Measurements from ENCODE around the gene ZBTB42. TPM values are rescaled to one million over a fixed set of nuclear protein-coding genes. Genes with fewer than 3 reads are reported as not detected.
A peak's percentile ranks its signal among the peaks of the same experiment; 100 is the strongest.

ZBTB42 gene
- total and polyA plus RNA-seq, 9 donors = 0.42 to 18.7 (median 3.7) TPM

DNA sequence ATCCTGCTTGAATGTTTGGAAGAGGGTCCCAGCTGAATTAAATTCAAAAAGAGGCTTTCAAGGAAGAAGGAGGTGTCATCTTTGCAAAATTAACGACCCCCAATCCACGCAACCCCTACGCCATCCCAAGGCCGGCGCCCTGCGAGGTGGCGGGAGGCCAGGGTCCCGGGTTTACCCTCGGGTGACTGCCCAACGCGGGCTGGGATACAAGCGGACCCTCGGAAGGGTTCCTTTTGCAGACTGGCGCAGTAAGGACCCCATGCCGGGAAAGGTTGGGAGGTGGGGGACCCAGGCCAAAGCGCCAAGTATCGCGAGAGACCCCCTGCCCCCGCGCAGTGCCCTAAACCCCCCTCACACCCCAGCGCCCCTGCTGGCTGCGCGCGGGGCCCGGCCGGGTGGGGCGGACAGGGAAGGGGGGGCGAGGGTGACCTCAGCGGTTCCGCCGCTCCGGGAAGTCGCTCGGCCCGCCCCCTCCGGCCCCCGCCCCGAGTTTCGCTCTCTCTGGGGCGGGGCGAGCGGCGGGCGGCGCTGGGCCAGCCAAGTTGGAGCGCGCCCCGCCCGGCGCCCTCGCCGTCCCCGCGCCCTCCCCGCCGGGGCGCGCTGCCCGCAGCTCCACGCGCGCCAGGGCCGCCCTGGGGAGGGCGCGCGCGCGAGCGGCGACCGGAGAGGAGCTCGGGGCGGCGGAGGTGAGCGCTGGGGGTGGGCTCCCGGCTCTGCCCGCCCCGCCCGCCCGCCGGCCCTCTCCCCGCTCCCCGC is 708 bp upstream of the ZBTB42 start:
- intact Hi-C loops (cut with DNase I) = no loop called here
- peak overlapping the region; percentile 56 for H3K4me3 ChIP-seq
- no peaks in the 10 kb centered on the region for H3K27me3 ChIP-seq
- H3K36me3 ChIP-seq = no peaks in the 10 kb centered on the region
- no peaks in the 10 kb centered on the region for H3K9me3 ChIP-seq
- no peak for TF ChIP-seq EP300 (IDR thresholded peaks at IDR 0.05)
- TF ChIP-seq, protein P1, sequence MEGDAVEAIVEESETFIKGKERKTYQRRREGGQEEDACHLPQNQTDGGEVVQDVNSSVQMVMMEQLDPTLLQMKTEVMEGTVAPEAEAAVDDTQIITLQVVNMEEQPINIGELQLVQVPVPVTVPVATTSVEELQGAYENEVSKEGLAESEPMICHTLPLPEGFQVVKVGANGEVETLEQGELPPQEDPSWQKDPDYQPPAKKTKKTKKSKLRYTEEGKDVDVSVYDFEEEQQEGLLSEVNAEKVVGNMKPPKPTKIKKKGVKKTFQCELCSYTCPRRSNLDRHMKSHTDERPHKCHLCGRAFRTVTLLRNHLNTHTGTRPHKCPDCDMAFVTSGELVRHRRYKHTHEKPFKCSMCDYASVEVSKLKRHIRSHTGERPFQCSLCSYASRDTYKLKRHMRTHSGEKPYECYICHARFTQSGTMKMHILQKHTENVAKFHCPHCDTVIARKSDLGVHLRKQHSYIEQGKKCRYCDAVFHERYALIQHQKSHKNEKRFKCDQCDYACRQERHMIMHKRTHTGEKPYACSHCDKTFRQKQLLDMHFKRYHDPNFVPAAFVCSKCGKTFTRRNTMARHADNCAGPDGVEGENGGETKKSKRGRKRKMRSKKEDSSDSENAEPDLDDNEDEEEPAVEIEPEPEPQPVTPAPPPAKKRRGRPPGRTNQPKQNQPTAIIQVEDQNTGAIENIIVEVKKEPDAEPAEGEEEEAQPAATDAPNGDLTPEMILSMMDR (IDR thresholded peaks at IDR 0.05) = peak; percentile 36 to 48 (median 43)
- peak; percentile 50 for TF ChIP-seq POLR2A (IDR thresholded peaks at IDR 0.05)
- peaks cover 7% of the 10 kb centered on the region for H3K4me1 ChIP-seq (ENCODE audit: insufficient read depth)
- H3K27ac ChIP-seq = peak overlapping the region; percentile 89 to 96
- peak; percentile 86 to 91 (median 89) for DNase-seq
- 1 to 6% (median 1%) methylated on average over 16 to 83 of the region's 83 CpGs for WGBS, 3 donors

GRCh38 chr14:104801520-104802393 is 856 bp downstream of the ZBTB42 start:
- WGBS, 3 donors = 72 to 81% (median 73%) methylated on average over 45 of the region's 45 CpGs
- Histone ChIP-seq H3K4me3 (peak overlapping the region; percentile 56), H3K27me3 (no peaks in the 10 kb centered on the region), H3K27ac (peak overlapping the region in 1 of 2 donors; percentile 9), H3K9me3 (no peaks in the 10 kb centered on the region), H3K4me1 (ENCODE audit: insufficient read depth) (peaks cover 11% of the 10 kb centered on the region), H3K36me3 (no peaks in the 10 kb centered on the region)
- TF ChIP-seq, protein P1 (IDR thresholded peaks at IDR 0.05) = no peak
- TF ChIP-seq POLR2A (IDR thresholded peaks at IDR 0.05) (no peak), EP300 (IDR thresholded peaks at IDR 0.05) (no peak)
- DNase-seq = no peak
- intact Hi-C loops (cut with DNase I) = no loop called here

DNA sequence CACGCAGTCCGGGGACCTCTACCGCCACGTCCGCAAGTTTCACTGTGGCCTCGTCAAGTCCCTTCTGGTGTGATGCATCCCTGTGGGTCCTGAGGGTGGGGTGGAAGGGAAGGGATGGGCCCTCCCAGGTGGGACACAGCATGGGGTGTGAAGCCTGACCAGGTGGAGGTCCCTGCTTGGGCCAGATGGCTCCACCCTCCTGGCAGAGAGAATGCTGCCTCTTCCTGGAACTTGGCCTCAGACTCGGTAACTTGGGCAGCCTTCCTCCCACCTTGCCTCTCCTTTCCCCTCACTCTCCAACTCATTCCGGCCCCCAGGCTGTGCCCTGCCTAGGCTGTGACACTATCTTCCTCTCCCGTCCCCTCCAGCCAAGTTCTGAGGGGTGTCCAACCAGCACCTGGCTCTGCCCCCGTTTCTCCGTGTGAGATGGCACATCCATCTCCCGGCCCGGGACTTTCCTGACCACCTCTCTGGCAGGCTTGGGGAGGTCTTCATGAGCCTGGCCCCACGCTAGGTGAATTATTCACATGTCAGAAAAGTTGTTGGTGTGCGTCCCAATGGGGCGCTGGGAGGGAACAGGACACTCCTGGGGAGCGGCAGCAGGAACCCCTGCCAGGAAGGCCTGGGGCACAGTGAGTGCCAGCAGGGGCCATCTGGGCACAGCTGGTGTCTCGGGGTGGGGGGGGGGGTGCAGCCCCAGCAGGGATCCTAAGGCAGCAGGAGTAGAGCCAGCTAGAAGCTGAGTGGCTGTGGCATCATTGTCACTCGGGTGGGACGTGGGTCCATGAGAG is 1.7 kb downstream of the ZBTB42 start:
- no peaks in the 10 kb centered on the region for H3K36me3 ChIP-seq
- no peaks in the 10 kb centered on the region for H3K9me3 ChIP-seq
- intact Hi-C loops (cut with DNase I) = no loop called here
- TF ChIP-seq POLR2A (IDR thresholded peaks at IDR 0.05) (no peak), EP300 (IDR thresholded peaks at IDR 0.05) (no peak)
- TF ChIP-seq, protein P1 (IDR thresholded peaks at IDR 0.05) = no peak
- no peaks in the 10 kb centered on the region for H3K27me3 ChIP-seq
- DNase-seq = peak in 1 of 5 donors; percentile 26
- no peak overlapping the region for H3K27ac ChIP-seq
- H3K4me3 ChIP-seq = no peak overlapping the region
- 92 to 93% (median 93%) methylated on average over 20 of the region's 20 CpGs for whole genome bisulfite sequencing, 3 donors
- H3K4me1 ChIP-seq (ENCODE audit: insufficient read depth) = peaks cover 11% of the 10 kb centered on the region

DNA sequence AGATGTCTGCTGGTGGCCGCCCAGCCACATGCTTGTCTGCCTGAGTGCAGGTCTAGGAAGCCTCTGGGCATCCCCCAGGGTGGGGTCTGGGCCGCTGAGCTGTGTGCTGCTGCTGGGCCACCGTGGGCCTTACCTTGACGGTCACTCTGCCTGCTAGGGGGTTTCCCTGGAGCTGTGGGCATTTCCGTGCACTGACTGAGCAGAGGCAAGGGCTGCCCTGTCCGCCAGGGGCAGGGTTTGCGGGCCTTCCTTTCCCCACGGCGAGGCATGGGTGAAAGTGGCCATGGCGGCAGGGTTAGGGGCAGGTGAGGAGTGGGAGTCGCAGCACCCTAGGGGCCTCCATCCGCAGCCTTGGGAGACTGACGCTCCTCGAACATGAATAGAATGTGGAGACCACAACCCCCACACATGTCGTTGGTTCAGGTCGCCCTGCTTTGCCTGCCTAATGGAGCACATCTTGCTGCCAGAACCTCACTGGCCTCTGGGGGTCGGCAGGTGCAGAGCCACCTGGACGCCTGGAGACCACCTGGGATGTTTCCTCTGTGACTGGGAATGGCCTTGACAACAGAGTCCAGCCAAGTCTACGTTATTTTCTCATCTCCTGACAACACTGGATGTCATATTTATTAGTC is 2.5 kb downstream of the ZBTB42 start:
- Histone ChIP-seq H3K9me3 (no peaks in the 10 kb centered on the region), H3K4me1 (ENCODE audit: insufficient read depth) (peaks cover 11% of the 10 kb centered on the region), H3K4me3 (no peak overlapping the region), H3K36me3 (no peaks in the 10 kb centered on the region), H3K27ac (no peak overlapping the region), H3K27me3 (no peaks in the 10 kb centered on the region)
- TF ChIP-seq EP300 (IDR thresholded peaks at IDR 0.05) = no peak
- TF ChIP-seq, protein P1 (IDR thresholded peaks at IDR 0.05) = no peak
- no peak for TF ChIP-seq POLR2A (IDR thresholded peaks at IDR 0.05)
- intact Hi-C loops (cut with DNase I) = no loop called here
- DNase-seq = no peak
- 74 to 84% (median 79%) methylated on average over 19 of the region's 19 CpGs for WGBS, 3 donors

Measured in ovary (tissue), 9 donors.